ENCODE measurements around the gene PPFIA2.

PPFIA2 gene

DNA sequence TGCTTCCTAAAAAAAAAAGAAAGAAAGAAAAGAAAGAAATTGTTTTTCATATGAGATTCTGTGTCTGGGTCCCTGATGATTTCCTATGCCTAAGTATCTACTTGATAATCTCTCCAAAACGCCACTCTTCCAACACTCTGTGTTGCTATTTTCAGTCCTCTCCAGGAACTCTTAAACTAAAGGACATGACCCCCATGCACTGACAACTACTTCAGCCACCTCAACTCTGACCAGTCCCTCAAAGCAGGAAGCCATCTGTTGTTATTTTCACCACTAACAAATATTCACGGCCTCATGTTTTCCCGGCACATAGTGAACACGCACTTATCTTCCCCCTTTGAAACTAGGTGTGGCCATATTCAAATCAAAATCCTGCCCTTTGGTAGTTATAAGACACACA is 259.3 kb downstream of the PPFIA2 start:
- DNase-seq (ENCODE audit: low read depth, low spot score): no peak
- ChIA-PET POLR2A (no interaction called here), CTCF (no interaction called here)
- TF ChIP-seq, protein P1, sequence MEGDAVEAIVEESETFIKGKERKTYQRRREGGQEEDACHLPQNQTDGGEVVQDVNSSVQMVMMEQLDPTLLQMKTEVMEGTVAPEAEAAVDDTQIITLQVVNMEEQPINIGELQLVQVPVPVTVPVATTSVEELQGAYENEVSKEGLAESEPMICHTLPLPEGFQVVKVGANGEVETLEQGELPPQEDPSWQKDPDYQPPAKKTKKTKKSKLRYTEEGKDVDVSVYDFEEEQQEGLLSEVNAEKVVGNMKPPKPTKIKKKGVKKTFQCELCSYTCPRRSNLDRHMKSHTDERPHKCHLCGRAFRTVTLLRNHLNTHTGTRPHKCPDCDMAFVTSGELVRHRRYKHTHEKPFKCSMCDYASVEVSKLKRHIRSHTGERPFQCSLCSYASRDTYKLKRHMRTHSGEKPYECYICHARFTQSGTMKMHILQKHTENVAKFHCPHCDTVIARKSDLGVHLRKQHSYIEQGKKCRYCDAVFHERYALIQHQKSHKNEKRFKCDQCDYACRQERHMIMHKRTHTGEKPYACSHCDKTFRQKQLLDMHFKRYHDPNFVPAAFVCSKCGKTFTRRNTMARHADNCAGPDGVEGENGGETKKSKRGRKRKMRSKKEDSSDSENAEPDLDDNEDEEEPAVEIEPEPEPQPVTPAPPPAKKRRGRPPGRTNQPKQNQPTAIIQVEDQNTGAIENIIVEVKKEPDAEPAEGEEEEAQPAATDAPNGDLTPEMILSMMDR (IDR thresholded peaks at IDR 0.05; ENCODE audit: insufficient read depth, low read length, missing control alignments): no peak
- H3K4me3 ChIP-seq (ENCODE audit: low read depth, low read length): no peak overlapping the region

DNA sequence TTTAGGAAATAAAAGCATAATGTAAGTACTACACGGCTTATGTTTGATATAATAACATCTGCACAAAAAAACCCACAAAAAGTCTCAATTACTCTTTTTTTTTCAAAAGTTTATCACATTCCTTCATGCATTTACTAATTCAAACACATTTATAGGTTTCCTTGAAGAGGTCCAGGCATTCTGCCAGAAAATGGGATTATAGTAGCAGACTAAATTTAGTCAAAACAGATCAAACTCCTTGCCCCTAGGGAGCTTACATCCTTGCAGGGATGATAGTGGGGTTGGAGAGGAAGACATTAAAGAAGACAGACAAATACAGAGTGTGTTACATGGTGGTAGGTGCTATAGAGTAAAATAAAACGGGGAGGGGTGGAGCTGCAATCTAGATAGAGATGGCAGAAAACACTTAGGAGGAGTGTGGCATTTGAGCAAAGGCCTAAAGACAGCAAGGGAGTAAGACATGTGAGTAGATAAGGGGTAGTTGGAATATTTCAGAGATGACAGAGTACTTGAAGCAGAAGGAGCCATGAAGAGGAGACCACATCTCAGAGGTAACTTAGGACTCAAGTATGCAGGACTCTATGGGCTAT is 266.9 kb downstream of the PPFIA2 start:
- no peak overlapping the region for H3K4me3 ChIP-seq (ENCODE audit: low read depth, low read length)
- POLR2A ChIA-PET: no interaction called here
- CTCF ChIA-PET: no interaction called here
- no peak for DNase-seq (ENCODE audit: low read depth, low spot score)
- TF ChIP-seq, protein P1 (IDR thresholded peaks at IDR 0.05; ENCODE audit: insufficient read depth, low read length, missing control alignments): no peak

DNA sequence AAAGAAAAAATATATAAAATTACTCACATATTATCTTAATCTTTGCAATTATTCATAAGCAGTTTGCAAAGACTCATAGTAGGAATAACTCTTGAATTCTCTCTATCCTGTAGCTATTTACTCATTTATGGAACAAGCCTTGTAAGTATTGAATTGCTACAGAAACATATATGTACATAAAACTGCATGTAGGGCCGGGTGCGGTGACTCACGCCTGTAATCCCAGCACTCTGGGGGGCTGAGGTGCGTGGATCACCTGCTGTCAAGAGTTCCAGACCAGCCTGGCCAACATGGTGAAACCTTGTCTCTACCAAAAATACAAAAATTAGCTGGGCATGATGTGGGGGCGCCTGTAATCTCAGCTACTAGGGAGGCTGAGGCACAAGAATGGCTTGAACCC is 286.2 kb downstream of the PPFIA2 start:
- ChIA-PET CTCF (no interaction called here), POLR2A (no interaction called here)
- no peak overlapping the region for H3K4me3 ChIP-seq (ENCODE audit: low read depth, low read length)
- DNase-seq (ENCODE audit: low read depth, low spot score): no peak
- TF ChIP-seq, protein P1 (IDR thresholded peaks at IDR 0.05; ENCODE audit: insufficient read depth, low read length, missing control alignments): no peak

DNA sequence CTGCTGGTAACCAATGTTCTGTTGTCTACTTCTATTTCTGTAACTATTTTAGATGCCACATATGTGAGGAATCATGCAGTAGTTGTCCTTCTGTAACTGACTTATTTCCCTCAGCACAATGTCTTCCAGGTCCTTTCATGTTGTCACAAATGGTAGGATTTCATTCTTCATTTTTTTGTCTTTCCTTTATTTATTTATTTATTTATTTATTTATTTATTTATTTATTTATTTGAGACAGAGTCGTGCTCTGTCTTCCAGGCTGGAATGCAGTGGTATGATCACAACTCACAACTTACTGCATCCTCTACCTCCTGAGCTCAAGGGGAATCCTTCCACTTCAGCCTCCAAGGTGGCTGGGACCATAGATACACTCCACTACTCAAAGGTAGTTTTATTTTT is 288.2 kb downstream of the PPFIA2 start:
- H3K4me3 ChIP-seq (ENCODE audit: low read depth, low read length): no peak overlapping the region
- DNase-seq (ENCODE audit: low read depth, low spot score): no peak
- ChIA-PET POLR2A (no interaction called here), CTCF (no interaction called here)
- TF ChIP-seq, protein P1 (IDR thresholded peaks at IDR 0.05; ENCODE audit: insufficient read depth, low read length, missing control alignments): no peak

DNA sequence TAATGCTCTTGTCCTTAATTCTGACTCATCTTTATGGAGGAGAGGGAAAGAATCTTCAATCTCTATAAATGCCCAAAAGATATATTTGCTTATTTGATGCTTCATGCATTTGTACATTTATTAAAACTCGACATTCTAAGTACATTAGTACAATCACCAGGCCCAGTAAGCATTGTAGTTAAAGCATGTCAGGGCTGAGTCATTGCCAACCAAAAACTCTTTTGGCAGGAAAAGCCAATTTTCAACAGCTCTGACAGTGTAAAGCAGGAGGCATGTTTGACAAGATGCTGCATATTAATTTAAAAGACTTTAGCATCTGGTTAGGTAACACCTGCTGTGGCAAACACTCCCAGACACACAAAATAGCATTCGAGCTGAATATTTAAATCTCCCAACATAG is 290.9 kb downstream of the PPFIA2 start:
- CTCF ChIA-PET: interaction anchor here (0.6 kb wide), 1 partner anchor 17 kb away, joined by 3 read pairs; no protein-coding TSS in a partner anchor
- POLR2A ChIA-PET: no interaction called here
- no peak overlapping the region for H3K4me3 ChIP-seq (ENCODE audit: low read depth, low read length)
- TF ChIP-seq, protein P1 (IDR thresholded peaks at IDR 0.05; ENCODE audit: insufficient read depth, low read length, missing control alignments): no peak
- DNase-seq (ENCODE audit: low read depth, low spot score): no peak

DNA sequence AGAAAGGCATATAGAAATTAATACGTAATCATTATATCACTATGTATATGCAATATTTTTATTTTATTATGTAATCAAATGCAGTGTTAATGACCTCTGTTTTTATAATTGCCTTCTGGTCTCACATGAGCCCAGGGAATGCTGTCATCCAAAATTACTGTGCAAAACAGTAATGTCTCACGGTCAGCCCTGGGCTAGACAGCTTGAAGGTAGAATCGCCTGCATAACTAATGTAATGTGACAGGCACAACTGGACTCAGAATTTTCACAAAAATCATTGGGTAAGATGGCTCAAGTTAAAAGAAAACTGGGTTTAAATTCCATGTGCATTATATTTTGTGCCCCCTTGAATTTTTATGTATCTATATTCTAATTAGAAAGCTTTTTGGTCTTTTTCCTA is 293.3 kb downstream of the PPFIA2 start:
- CTCF ChIA-PET: no interaction called here
- no peak overlapping the region for H3K4me3 ChIP-seq (ENCODE audit: low read depth, low read length)
- POLR2A ChIA-PET: no interaction called here
- TF ChIP-seq, protein P1 (IDR thresholded peaks at IDR 0.05; ENCODE audit: insufficient read depth, low read length, missing control alignments): no peak
- no peak for DNase-seq (ENCODE audit: low read depth, low spot score)
